Measurements from ENCODE around the gene FOXP1. TPM values are rescaled to one million over a fixed set of nuclear protein-coding genes. Genes with fewer than 3 reads are reported as not detected.
A peak's percentile ranks its signal among the peaks of the same experiment; 100 is the strongest.

The FOXP1 gene
- total and polyA plus RNA-seq, 4 donors: 4.9 to 35.4 (median 32.0) TPM

- Histone ChIP-seq H3K27ac (ENCODE audit: low read depth in 1 of 2, low read length in 2 of 2) (peak overlapping the region; percentile 84 to 88), H3K4me3 (ENCODE audit: low read depth in 1 of 3, low read length in 3 of 3) (peak overlapping the region; percentile 68 to 79 (median 74)), H3K9me3 (ENCODE audit: control insufficient read depth in 4 of 4, low read length in 3 of 4) (no peaks in the 10 kb centered on the region), H3K4me1 (ENCODE audit: control insufficient read depth in 4 of 4, insufficient read depth in 4 of 4, low read length in 3 of 4) (peaks cover 0 to 39% (median 31%) of the 10 kb centered on the region in 4 donors), H3K36me3 (ENCODE audit: control insufficient read depth in 4 of 4, insufficient read depth in 3 of 4, low read depth in 1 of 4, low read length in 3 of 4) (no peaks in the 10 kb centered on the region), H3K27me3 (ENCODE audit: control insufficient read depth in 4 of 4, insufficient read depth in 4 of 4, low read length in 3 of 4) (no peaks in the 10 kb centered on the region), H3K9ac (ENCODE audit: low read depth in 1 of 2, low read length in 2 of 2) (peak overlapping the region; percentile 77 to 80)
- peak; percentile 49 for DNase-seq (ENCODE audit: low spot score)
- TF ChIP-seq GABPA (IDR thresholded peaks at IDR 0.05 in 1 of 2, conservative IDR thresholded peaks at IDR 0.05 in 1 of 2) (no peak), RXRA (IDR thresholded peaks at IDR 0.05) (no peak), MAX (IDR thresholded peaks at IDR 0.05) (no peak), YY1 (IDR thresholded peaks at IDR 0.05) (no peak), FOXA2 (IDR thresholded peaks at IDR 0.05) (no peak), TAF1 (conservative IDR thresholded peaks at IDR 0.05) (no peak), ATF3 (IDR thresholded peaks at IDR 0.05) (no peak)
- under 1% methylated on average over 85 of the region's 85 CpGs for WGBS
These were observed 518.4 kb downstream of the FOXP1 start for GRCh38 chr3:71064956-71065763.

GRCh38 chr3:71064291-71064955, 519.1 kb downstream of the FOXP1 start:
- H3K36me3 ChIP-seq (ENCODE audit: control insufficient read depth in 4 of 4, insufficient read depth in 3 of 4, low read depth in 1 of 4, low read length in 3 of 4): no peaks in the 10 kb centered on the region
- DNase-seq (ENCODE audit: low spot score): no peak
- no peak for TF ChIP-seq RXRA (IDR thresholded peaks at IDR 0.05)
- TF ChIP-seq CTCF (IDR thresholded peaks at IDR 0.05; ENCODE audit: low read depth, low read length, missing input control): peak; percentile 15
- peak overlapping the region; percentile 92 for H3K27ac ChIP-seq (ENCODE audit: low read depth in 1 of 2, low read length in 2 of 2)
- H3K27me3 ChIP-seq (ENCODE audit: control insufficient read depth in 4 of 4, insufficient read depth in 4 of 4, low read length in 3 of 4): no peaks in the 10 kb centered on the region
- H3K4me3 ChIP-seq (ENCODE audit: low read depth in 1 of 3, low read length in 3 of 3): peak overlapping the region; percentile 70 to 75 (median 74)
- under 1% methylated on average over 46 of the region's 46 CpGs for WGBS
- peak overlapping the region; percentile 68 to 75 for H3K9ac ChIP-seq (ENCODE audit: low read depth in 1 of 2, low read length in 2 of 2)
- no peaks in the 10 kb centered on the region for H3K9me3 ChIP-seq (ENCODE audit: control insufficient read depth in 4 of 4, low read length in 3 of 4)
- peaks cover 0 to 39% (median 30%) of the 10 kb centered on the region in 4 donors for H3K4me1 ChIP-seq (ENCODE audit: control insufficient read depth in 4 of 4, insufficient read depth in 4 of 4, low read length in 3 of 4)

- H3K4me3 ChIP-seq (ENCODE audit: low read depth in 1 of 3, low read length in 3 of 3): peak overlapping the region; percentile 70 to 75 (median 74)
- WGBS: under 1% methylated on average over 13 of the region's 13 CpGs
- H3K27me3 ChIP-seq (ENCODE audit: control insufficient read depth in 4 of 4, insufficient read depth in 4 of 4, low read length in 3 of 4): no peaks in the 10 kb centered on the region
- TF ChIP-seq EGR1 (IDR thresholded peaks at IDR 0.05; ENCODE audit: low read depth in 2 of 2) (no peak), REST (IDR thresholded peaks at IDR 0.05) (peak; percentile 4)
- DNase-seq (ENCODE audit: low spot score): no peak
- peaks cover 0 to 39% (median 30%) of the 10 kb centered on the region in 4 donors for H3K4me1 ChIP-seq (ENCODE audit: control insufficient read depth in 4 of 4, insufficient read depth in 4 of 4, low read length in 3 of 4)
- no peaks in the 10 kb centered on the region for H3K36me3 ChIP-seq (ENCODE audit: control insufficient read depth in 4 of 4, insufficient read depth in 3 of 4, low read depth in 1 of 4, low read length in 3 of 4)
- peak overlapping the region; percentile 68 to 75 for H3K9ac ChIP-seq (ENCODE audit: low read depth in 1 of 2, low read length in 2 of 2)
- no peaks in the 10 kb centered on the region for H3K9me3 ChIP-seq (ENCODE audit: control insufficient read depth in 4 of 4, low read length in 3 of 4)
- H3K27ac ChIP-seq (ENCODE audit: low read depth in 1 of 2, low read length in 2 of 2): peak overlapping the region; percentile 92
These were observed 519.7 kb downstream of the FOXP1 start for GRCh38 chr3:71063773-71064290.
